Dendritic cell treated with granulocyte-macrophage colony-stimulating factor and Interleukin-4, amounts not matched to agents 40 ng/mL and 50 ng/mL, for 4 days (primary cell): ENCODE data around the gene ALPL.

ENCODE experiments used
- H3K27ac Mint-ChIP-seq: one replicate; pipeline ENCODE4 v1.8.0; 2022; ENCODE audit warnings: mild to moderate bottlenecking, mixed read lengths
- H3K27me3 Mint-ChIP-seq: one replicate; pipeline ENCODE4 v1.8.0; 2022; ENCODE audit warnings: mild to moderate bottlenecking, mixed read lengths
- H3K36me3 Mint-ChIP-seq: one replicate; pipeline ENCODE4 v1.8.0; 2022; ENCODE audit warnings: low read depth, mixed read lengths
- H3K4me1 Mint-ChIP-seq: one replicate; pipeline ENCODE4 v1.8.0; 2022; ENCODE audit warnings: low read depth, mixed read lengths
- H3K4me3 Mint-ChIP-seq: one replicate; pipeline ENCODE4 v1.8.0; 2022; ENCODE audit warnings: mild to moderate bottlenecking, moderate library complexity, mixed read lengths
- H3K9me3 Mint-ChIP-seq: one replicate; pipeline ENCODE4 v1.8.0; 2022; ENCODE audit warnings: mixed read lengths
- intact Hi-C: fragments of 100-400 bp; cut with micrococcal nuclease; formaldehyde crosslinking; loops from one replicate; pipeline ENCODE4 v1.15.0; 2022

The ALPL gene

DNA sequence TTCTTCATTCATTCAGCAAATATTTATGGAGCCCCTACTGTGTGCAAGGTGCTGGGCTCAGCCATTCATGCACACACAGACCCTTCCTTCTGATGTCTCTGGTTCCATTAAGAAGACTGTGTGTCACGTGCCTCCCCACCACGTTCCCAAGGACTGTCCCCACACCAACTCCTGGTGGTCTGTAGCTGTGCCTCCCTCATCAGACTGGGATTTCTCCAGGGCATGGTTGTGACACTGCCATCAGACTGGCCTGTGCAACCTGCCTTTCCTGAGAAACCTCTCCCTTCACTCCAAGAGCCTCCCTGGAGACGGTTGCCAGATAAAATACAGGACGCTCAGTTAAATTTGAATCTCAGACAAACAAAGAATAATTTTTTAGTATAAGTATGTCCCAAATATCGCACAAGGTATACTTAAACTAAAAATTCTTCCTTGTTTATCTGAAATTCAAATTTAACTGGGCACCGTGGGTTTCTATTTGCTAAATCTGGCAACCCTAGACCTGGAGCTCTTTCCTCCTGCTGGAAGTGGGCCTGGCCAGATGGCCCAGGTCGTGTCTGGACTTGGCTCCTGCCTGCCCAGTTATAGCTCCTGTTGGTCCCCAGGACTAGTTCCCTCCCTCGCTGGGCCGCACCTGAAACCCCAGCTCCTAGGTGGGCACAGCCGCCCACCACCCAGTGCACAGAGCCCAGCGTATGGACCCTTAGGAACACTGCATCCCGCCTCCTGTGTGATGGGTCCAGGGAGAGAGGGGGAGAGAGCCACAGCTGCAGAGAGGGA, 83.1 kb downstream of the ALPL start:
- Mint-ChIP-seq H3K4me3 (no peak overlapping the region), H3K27ac (no peak overlapping the region), H3K9me3 (no peaks in the 10 kb centered on the region), H3K36me3 (peaks cover 12% of the 10 kb centered on the region), H3K4me1 (peaks cover 6% of the 10 kb centered on the region), H3K27me3 (peaks cover 54% of the 10 kb centered on the region)
- intact Hi-C loops = no loop called here

DNA sequence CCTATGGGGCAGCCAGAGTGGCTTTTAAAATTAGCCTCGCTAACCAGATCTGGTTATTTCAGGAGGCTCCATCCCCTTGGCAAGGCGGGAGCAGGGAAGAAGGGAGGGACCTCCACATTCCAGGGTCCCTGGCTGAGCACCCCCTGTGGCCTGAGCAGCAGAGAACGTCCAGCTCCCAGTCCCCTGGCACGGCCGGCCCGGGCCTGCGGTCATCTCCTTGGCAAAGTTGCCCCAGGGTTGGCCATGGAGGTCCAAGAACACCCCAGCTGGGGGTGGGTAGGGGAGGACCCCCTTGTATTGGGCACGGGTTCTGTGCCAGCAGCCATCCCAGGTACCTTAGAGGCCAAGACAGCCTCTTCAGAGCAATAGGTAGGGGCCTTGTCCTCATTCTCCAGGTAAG, 84.0 kb downstream of the ALPL start:
- Mint-ChIP-seq H3K4me1 (peaks cover 6% of the 10 kb centered on the region), H3K27ac (no peak overlapping the region), H3K36me3 (peaks cover 18% of the 10 kb centered on the region), H3K27me3 (peaks cover 46% of the 10 kb centered on the region), H3K9me3 (no peaks in the 10 kb centered on the region), H3K4me3 (no peak overlapping the region)
- intact Hi-C loops = no loop called here

DNA sequence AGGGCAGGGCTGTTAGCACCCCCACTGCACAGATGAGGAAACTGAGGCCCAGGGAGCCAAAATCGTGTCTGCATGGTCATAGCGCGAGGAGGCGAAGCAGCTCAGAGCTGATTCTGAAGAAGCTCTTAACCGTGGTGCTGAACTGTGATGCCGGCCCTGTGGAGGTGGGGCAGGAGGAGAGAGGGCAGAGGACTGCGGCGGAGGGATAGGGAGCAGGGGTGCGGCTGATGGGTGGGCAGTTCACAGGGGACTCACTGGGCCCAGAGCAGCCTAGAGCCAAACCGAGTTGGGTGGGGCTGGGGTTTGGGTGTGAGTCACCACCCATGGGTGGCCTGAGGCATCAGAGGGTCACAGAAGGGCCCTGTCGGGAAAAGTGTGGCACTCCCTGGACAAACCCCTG, 85.3 kb downstream of the ALPL start:
- intact Hi-C loops = no loop called here

DNA sequence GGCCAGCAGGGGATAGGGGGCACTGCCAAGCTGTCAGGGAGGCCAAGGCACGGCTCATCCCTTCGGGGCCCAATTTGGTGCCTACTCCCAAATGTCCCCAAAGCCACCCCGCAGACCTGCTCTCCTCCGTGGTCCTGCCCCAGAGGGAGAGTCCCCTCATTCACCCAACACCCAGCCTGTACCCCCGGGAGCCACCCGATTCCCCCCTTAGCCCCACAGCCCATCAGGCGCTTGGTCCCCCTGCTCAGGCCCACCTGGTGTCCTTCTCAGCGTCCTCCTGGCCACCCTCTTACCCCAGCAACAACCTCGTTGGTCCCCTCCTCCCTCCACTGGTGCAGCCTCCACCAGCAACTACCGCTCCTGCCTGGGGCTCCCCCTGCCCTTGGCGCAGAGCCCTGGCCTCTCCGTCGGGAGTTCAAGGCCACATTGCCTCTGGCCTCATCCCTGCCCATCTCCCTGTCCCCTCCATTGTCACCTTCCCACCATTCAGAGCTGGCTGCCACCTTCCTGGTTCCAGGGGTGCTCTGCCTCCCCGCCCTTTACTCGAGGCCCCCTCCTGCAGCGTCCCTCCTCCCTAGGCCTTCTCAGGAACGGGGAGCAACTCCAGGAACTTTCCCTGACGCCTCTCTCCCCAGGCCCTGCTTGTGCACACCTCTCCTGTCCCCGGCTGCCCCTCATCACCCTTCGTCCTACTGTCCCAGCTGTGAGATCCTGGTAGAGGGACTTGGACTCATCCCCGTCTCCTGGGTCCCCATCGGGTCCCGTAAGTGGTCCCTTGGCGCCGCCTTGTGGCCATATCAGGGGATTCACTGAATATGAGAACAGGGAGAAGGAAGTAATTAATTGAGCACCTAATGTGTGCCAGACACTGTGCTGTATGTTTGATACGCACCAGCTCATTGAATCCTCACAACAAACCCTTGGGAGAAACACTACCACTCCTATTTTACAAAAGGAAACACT, 86.0 kb downstream of the ALPL start:
- H3K9me3 Mint-ChIP-seq = no peaks in the 10 kb centered on the region
- H3K36me3 Mint-ChIP-seq = peaks cover 23% of the 10 kb centered on the region
- no peak overlapping the region for H3K27ac Mint-ChIP-seq
- H3K4me3 Mint-ChIP-seq = no peak overlapping the region
- H3K27me3 Mint-ChIP-seq = peaks cover 33% of the 10 kb centered on the region
- H3K4me1 Mint-ChIP-seq = peaks cover 6% of the 10 kb centered on the region
- intact Hi-C loops = loop anchor here (5.0 kb wide), 1 partner anchor 88 kb away; the partner anchor contains the start of gene ALPL

More for the DNA sequence above, 85.3 kb downstream of the ALPL start:
- no peaks in the 10 kb centered on the region for H3K9me3 Mint-ChIP-seq
- peaks cover 37% of the 10 kb centered on the region for H3K27me3 Mint-ChIP-seq
- H3K4me3 Mint-ChIP-seq = no peak overlapping the region
- H3K36me3 Mint-ChIP-seq = peaks cover 23% of the 10 kb centered on the region
- no peak overlapping the region for H3K27ac Mint-ChIP-seq
- peaks cover 6% of the 10 kb centered on the region for H3K4me1 Mint-ChIP-seq

DNA sequence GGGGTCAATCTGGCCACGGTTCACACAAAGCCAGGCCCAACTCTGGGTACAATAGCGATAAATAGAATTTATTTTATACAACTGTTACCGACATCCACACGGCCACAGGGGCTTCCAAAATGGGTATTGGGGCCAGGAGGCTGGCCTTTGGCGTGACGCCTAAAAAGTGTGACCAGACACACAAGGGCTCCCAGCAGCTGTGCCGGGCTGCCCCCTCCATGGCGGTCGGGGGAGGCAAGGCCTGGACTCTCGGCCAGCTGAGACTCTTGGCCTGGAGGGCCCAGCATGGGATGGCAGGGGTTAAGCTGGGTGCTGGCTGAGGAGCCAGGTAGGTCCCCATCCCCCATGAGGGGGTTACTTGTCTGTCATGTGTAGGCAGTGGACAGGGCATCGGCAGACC, 87.0 kb downstream of the ALPL start:
- intact Hi-C loops = loop anchor here (5.0 kb wide), 1 partner anchor 89 kb away; the partner anchor contains the start of gene ALPL
- peaks cover 23% of the 10 kb centered on the region for H3K36me3 Mint-ChIP-seq
- peaks cover 24% of the 10 kb centered on the region for H3K27me3 Mint-ChIP-seq
- no peaks in the 10 kb centered on the region for H3K9me3 Mint-ChIP-seq
- no peaks in the 10 kb centered on the region for H3K4me1 Mint-ChIP-seq
- H3K4me3 Mint-ChIP-seq = no peak overlapping the region
- H3K27ac Mint-ChIP-seq = no peak overlapping the region

DNA sequence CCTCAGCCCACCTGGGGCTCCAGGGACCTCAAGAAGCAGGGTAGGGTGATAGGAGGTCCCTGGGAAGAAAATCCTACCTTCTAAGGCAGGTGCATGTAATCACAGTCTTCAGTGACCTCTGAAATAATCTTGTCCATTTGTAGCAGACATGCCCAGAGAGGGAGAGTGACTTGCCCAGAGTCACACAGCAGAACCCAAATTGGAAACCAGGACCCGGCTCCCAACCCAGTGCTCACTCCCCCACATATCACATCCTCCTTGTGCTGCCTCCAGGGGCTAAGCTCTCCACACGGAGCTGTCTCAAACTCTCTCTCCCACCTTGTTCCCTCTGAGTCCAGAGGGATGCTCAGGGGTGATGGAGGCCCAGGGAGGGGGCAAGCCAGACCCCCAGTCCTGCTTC, 87.4 kb downstream of the ALPL start:
- no peaks in the 10 kb centered on the region for H3K4me1 Mint-ChIP-seq
- H3K36me3 Mint-ChIP-seq = peaks cover 23% of the 10 kb centered on the region
- no peak overlapping the region for H3K4me3 Mint-ChIP-seq
- H3K9me3 Mint-ChIP-seq = no peaks in the 10 kb centered on the region
- peaks cover 20% of the 10 kb centered on the region for H3K27me3 Mint-ChIP-seq
- H3K27ac Mint-ChIP-seq = no peak overlapping the region
- intact Hi-C loops = loop anchor here (5.0 kb wide), 1 partner anchor 89 kb away; the partner anchor contains the start of gene ALPL

DNA sequence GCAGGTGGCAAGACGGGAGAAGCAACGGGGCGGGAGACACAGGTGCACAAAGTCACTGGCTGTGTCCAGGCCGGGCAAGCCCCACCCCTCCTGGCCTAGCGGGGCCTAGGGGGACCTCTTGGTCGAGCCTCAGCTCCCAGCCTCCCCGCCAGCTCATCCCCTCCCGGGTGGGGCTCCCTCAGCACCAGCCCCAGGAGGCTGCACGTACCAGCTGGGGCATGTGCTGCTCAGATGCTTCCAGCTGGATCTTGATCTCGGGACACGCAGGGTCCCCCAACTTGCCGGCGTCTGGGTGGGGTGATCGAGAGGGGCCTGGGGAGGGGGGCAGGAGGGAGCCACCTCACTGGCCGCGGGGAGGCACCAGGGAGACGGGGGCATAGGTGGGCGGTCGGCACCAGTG, 88.5 kb downstream of the ALPL start:
- H3K4me3 Mint-ChIP-seq = no peak overlapping the region
- peaks cover 10% of the 10 kb centered on the region for H3K27me3 Mint-ChIP-seq
- H3K27ac Mint-ChIP-seq = no peak overlapping the region
- H3K9me3 Mint-ChIP-seq = no peaks in the 10 kb centered on the region
- intact Hi-C loops = loop anchor here (5.0 kb wide), 1 partner anchor 90 kb away; the partner anchor contains the start of gene ALPL
- H3K4me1 Mint-ChIP-seq = no peaks in the 10 kb centered on the region
- peaks cover 23% of the 10 kb centered on the region for H3K36me3 Mint-ChIP-seq

DNA sequence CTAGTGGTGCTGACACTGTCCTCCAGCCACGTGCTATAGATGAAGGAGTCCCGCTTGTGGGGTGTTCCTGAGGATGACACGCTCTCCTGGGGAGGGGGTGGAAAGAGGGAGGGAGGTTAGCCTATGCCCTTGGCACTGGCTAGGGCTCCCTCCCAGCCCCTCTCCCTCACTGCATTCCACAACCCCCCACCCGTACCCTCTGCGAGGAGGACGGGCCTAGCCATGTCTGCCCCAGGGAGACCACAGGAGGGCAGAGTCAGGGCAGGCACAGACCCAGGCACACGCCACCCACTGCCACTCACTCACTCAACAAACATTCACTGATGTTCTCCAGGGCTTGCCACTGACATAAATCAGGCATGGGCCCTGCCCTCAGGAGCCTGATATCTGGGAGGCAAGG, 89.2 kb downstream of the ALPL start:
- Mint-ChIP-seq H3K27ac (no peak overlapping the region), H3K36me3 (peaks cover 23% of the 10 kb centered on the region), H3K4me1 (no peaks in the 10 kb centered on the region), H3K9me3 (no peaks in the 10 kb centered on the region), H3K27me3 (peaks cover 9% of the 10 kb centered on the region), H3K4me3 (no peak overlapping the region)
- intact Hi-C loops = loop anchor here (5.0 kb wide), 1 partner anchor 91 kb away; the partner anchor contains the start of gene ALPL

DNA sequence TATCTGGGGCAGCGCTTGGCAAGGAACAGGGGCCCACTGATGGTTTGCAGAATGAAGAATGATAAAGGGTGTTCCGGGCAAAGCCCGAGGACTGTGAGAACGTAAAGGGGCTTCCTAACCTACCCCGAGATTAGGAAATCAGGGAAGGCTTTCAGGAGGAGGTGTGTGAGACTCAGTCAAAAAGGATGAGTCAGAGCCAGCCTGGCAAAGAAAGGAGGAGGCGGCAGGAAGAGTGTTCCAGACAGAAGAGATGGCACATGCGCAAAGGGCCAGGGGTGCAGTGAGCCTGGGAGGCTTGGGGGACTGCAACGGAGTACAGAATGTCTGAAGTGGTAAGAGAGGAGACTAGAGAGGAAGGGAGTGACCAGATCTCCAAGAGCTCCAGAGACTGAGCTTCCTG, 89.7 kb downstream of the ALPL start:
- H3K27me3 Mint-ChIP-seq = peaks cover 11% of the 10 kb centered on the region
- H3K27ac Mint-ChIP-seq = no peak overlapping the region
- no peaks in the 10 kb centered on the region for H3K9me3 Mint-ChIP-seq
- intact Hi-C loops = loop anchor here (5.0 kb wide), 1 partner anchor 92 kb away; the partner anchor contains the start of gene ALPL
- peaks cover 27% of the 10 kb centered on the region for H3K36me3 Mint-ChIP-seq
- H3K4me3 Mint-ChIP-seq = no peak overlapping the region
- H3K4me1 Mint-ChIP-seq = no peaks in the 10 kb centered on the region

DNA sequence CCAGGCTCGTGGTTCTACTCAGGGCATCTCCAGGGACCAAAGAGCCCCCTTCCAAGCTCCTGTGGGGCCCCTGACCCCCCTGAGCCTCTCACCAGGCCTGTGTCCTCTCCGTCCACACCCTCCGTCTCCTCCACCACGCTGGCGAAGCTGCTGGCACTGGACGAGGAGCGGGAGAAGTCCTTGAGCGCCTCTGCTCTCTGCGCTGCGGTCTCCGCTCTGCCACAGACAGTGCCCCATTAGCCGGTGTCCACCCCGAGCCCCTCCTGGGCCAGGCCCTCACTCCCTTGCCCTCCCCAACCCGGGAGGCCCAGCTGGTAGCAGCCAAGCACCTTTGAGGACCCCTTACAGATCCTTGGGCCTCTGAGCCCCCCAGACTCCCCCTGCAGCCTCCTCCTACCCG, 90.2 kb downstream of the ALPL start:
- intact Hi-C loops = loop anchor here (5.0 kb wide), 1 partner anchor 92 kb away; the partner anchor contains the start of gene ALPL
- Mint-ChIP-seq H3K36me3 (peaks cover 32% of the 10 kb centered on the region), H3K27ac (no peak overlapping the region), H3K4me1 (no peaks in the 10 kb centered on the region), H3K9me3 (no peaks in the 10 kb centered on the region), H3K4me3 (no peak overlapping the region), H3K27me3 (peaks cover 14% of the 10 kb centered on the region)

DNA sequence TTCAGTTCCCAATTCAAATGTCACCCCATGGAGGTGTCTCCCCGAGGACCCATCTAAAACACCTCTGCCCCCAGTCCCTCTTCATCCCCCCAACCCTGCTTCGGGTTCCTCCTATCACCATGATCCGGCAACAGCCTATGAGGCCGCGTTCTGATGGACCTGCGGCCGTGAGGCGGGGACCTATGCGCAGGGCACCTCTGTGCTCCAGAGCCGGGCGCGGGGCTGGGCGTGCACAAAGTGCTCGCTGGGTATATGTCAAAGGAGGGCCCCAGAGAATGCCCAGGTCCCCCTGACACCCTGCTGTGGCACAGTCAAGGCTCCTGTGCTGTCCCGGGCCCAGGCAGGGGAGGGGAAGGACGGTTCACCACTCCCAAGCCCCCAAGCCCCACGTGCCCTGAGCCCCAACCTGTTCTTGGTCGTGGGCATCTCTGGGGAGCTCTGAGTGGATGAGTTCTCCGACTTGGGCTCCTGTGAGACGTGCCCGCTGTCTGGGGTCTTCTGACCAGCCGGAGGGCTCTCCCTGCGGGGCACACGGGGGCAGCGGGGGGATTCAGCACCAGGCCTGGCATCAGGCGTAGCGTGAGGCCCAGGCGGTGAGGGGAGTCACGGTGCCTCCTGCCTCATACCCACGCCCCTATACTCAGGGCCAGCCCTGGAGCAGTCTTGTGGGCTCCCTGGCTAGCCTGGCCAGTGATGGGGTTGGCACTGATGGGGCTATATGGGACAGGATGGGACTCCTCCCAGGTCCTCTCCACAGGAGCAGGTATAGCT, 92.2 kb downstream of the ALPL start:
- Mint-ChIP-seq H3K36me3 (peaks cover 33% of the 10 kb centered on the region), H3K27me3 (peaks cover 11% of the 10 kb centered on the region), H3K9me3 (no peaks in the 10 kb centered on the region), H3K4me1 (no peaks in the 10 kb centered on the region), H3K4me3 (no peak overlapping the region), H3K27ac (no peak overlapping the region)
- intact Hi-C loops = no loop called here

DNA sequence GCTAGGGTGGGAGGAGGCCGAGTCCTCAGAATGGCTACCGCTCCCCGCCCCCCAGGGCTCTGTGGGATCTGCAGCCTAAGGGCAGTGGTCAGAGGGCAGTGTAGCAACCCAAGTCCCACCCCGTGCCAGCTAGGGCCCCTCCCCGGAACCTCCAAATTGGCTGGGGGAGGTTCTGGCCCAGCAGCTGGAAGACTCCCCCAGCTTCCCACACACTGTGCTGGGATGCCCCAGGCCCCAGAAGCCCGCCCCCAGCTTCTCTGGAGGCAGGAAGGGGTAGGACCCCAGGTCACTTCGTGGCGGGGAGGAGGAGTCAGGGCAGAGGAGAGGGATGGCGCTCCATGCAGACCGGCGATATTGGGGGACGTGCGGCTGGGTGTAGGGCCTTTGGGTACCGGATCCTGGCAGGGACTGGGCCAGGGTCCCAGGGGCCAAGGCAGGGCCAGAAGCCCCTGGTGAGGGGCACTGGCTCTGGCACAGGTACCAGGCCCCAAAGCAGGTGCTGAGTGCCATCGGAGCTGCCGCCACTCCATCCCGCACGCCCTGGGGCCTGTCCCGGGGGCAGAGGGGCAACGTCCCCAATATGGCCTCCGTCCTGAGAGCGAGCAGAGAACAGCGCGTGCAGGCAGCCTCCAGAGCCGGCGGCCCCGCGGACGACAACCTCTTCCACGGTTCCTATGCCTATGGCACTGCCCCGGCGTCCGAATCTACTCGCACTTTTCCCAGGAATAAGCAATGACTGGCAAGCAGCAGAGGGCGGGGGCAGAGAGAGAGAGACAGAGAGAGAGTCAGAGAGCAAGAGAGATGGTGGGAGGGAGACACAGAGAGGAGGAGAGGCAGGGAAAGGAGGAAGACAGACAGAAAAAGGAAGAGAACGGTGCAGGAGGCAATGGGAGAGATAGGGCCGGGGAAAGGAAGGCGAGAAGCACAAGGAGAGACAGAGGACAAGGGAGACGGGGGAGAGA, 94.2 kb downstream of the ALPL start:
- H3K9me3 Mint-ChIP-seq = no peaks in the 10 kb centered on the region
- H3K4me3 Mint-ChIP-seq = no peak overlapping the region
- intact Hi-C loops = no loop called here
- no peak overlapping the region for H3K27ac Mint-ChIP-seq
- H3K4me1 Mint-ChIP-seq = peaks cover 10% of the 10 kb centered on the region
- peaks cover 16% of the 10 kb centered on the region for H3K36me3 Mint-ChIP-seq
- H3K27me3 Mint-ChIP-seq = peaks cover 20% of the 10 kb centered on the region
